Activated CD8-positive, alpha-beta T cell treated with anti-CD3 and anti-CD28 coated beads for 36 hours (primary cell): ENCODE results near the gene ZNF628. TPM values are rescaled to one million over a fixed set of nuclear protein-coding genes. Genes with fewer than 3 reads are reported as not detected.
A peak's percentile ranks its signal among the peaks of the same experiment; 100 is the strongest.

Source experiments
- ATAC-seq: fragments of 200-7000 bp; cut with Tn5 transposase; one replicate; pipeline ENCODE4 v1.10.0; 2021; ENCODE audit warnings: mild to moderate bottlenecking, moderate library complexity
- CTCF ChIA-PET: fragments of 350-600 bp; sonication (Branson Sonifier 250); formaldehyde crosslinking; loops from one replicate; lab custom pipeline; 2021; ENCODE audit warnings: antibody characterized with exemption; lab: Charles Lee
- POLR2A ChIA-PET: fragments of 350-600 bp; sonication (Branson Sonifier 250); formaldehyde crosslinking; loops from one replicate; lab custom pipeline; 2021; ENCODE audit warnings: antibody characterized with exemption; lab: Charles Lee
- DNase-seq: peaks from one replicate; pipeline ENCODE4 v3.0.0-alpha.2; 2020
- H3K27ac Mint-ChIP-seq: one replicate; pipeline ENCODE4 v1.8.0; 2021; ENCODE audit warnings: mild to moderate bottlenecking, mixed read lengths
- H3K27me3 Mint-ChIP-seq: one replicate; pipeline ENCODE4 v1.8.0; 2021; ENCODE audit warnings: mixed read lengths
- H3K36me3 Mint-ChIP-seq: one replicate; pipeline ENCODE4 v1.8.0; 2021; ENCODE audit warnings: low read depth, mixed read lengths
- H3K4me1 Mint-ChIP-seq: one replicate; pipeline ENCODE4 v1.8.0; 2021; ENCODE audit warnings: low read depth, mixed read lengths
- H3K4me3 Mint-ChIP-seq: one replicate; pipeline ENCODE4 v1.8.0; 2021; ENCODE audit warnings: mild to moderate bottlenecking, moderate library complexity, mixed read lengths
- H3K9me3 Mint-ChIP-seq: one replicate; pipeline ENCODE4 v1.8.0; 2021; ENCODE audit warnings: mixed read lengths
- intact Hi-C: fragments of 100-400 bp; cut with micrococcal nuclease; formaldehyde crosslinking; loops from one replicate; pipeline ENCODE4 v1.10.0; 2022
- total RNA-seq, 2 experiments: library from RNA; stranded (reverse); gene quantifications; one replicate each; pipeline ENCODE4 v1.2.3, GENCODE V29; 2021
- TF ChIP-seq, protein P1 (sequence below): fragments of 200-600 bp; IDR thresholded peaks from one replicate; pipeline ENCODE4 v1.8.0; 2022; ENCODE audit warnings: antibody characterized with exemption, mild to moderate bottlenecking

Gene ZNF628
- total RNA-seq, 2 experiments from 2014 or later = 8.4 to 8.6 TPM

DNA sequence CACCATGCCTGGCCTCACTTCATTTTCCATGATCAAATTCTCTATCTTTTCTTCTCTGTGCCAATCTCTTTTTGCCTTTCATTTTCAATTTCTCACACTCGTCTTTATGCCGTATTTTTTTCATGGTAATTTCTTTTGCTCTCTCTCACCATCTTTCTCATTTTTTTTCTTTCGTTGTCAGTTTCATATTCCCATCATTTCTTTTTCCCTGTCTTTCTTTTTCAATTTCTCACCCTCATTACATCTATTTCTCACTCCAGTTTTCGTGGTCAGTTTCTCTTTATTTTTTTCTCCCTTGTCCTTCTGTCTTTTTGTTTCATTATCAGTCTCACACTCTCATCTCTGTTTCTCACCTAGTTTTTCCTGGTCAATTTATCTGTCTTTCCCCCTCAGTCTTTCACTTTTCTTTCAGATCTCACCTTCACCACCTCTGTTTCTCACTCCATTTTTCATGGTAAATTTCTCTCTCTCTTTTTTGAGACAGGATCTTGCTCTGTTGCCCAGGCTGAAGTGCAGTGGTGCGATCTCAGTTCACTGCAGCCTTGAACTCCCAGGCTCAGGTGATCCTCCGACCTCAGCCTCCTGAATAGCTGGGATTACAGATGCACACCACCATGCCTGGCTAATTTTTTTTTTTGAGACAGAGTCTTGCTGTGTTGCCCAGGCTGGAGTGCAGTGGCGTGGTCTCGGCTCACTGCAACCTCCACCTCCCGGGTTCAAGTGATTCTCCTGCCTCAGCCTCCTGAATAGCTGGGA, 26.0 kb downstream of the ZNF628 start:
- intact Hi-C loops = loop anchor here (5.0 kb wide), 1 partner anchor 35 kb away; no protein-coding TSS in a partner anchor
- ChIA-PET CTCF (interaction anchor here (1.1 to 3.1 kb wide), 5 partner anchors 8 to 414 kb away, joined by 3 to 77 read pairs (median 17); no protein-coding TSS in a partner anchor), POLR2A (interaction anchor here (1.2 kb wide), 1 partner anchor 39 kb away, joined by 3 read pairs; no protein-coding TSS in a partner anchor)
- TF ChIP-seq, protein P1, sequence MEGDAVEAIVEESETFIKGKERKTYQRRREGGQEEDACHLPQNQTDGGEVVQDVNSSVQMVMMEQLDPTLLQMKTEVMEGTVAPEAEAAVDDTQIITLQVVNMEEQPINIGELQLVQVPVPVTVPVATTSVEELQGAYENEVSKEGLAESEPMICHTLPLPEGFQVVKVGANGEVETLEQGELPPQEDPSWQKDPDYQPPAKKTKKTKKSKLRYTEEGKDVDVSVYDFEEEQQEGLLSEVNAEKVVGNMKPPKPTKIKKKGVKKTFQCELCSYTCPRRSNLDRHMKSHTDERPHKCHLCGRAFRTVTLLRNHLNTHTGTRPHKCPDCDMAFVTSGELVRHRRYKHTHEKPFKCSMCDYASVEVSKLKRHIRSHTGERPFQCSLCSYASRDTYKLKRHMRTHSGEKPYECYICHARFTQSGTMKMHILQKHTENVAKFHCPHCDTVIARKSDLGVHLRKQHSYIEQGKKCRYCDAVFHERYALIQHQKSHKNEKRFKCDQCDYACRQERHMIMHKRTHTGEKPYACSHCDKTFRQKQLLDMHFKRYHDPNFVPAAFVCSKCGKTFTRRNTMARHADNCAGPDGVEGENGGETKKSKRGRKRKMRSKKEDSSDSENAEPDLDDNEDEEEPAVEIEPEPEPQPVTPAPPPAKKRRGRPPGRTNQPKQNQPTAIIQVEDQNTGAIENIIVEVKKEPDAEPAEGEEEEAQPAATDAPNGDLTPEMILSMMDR = no peak
- peaks cover 23% of the 10 kb centered on the region for H3K4me1 Mint-ChIP-seq
- H3K27ac Mint-ChIP-seq = no peak overlapping the region
- H3K4me3 Mint-ChIP-seq = peak overlapping the region; percentile 2
- no peaks in the 10 kb centered on the region for H3K27me3 Mint-ChIP-seq
- ATAC-seq = no peak
- H3K9me3 Mint-ChIP-seq = peaks cover 3% of the 10 kb centered on the region
- no peak for DNase-seq
- peaks cover 2% of the 10 kb centered on the region for H3K36me3 Mint-ChIP-seq

DNA sequence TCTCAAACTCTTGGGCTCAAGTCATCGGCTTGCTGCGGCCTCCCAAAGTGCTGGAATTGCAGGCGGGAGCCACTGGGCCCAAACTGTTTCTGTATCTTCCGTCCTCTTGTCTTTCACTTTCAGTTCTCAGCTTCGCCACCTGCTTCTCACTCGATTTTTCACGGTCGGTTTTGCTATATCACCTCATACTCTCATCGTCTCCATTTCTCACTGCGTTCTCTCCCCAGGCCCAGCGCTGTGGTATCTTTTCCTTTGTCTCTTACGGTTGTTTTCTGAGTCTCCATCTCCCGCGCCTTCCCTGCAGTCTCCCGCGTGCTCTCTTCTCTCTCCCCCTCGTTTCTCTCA, 26.7 kb downstream of the ZNF628 start:
- peaks cover 23% of the 10 kb centered on the region for H3K4me1 Mint-ChIP-seq
- ChIA-PET POLR2A (interaction anchor here (0.7 to 1.4 kb wide), 3 partner anchors 17 to 134 kb away, joined by 3 to 4 read pairs (median 3); no protein-coding TSS in a partner anchor), CTCF (interaction anchor here (0.7 to 3.1 kb wide), 26 partner anchors 9 to 622 kb away, joined by 3 to 77 read pairs (median 7); partner anchors contain the start of genes C19orf85, FIZ1, ISOC2 and NAT14)
- ATAC-seq (no peak), DNase-seq (no peak)
- H3K27me3 Mint-ChIP-seq = peaks cover 3% of the 10 kb centered on the region
- TF ChIP-seq, protein P1 = no peak
- peaks cover 3% of the 10 kb centered on the region for H3K9me3 Mint-ChIP-seq
- peak overlapping the region; percentile 78 for H3K27ac Mint-ChIP-seq
- H3K36me3 Mint-ChIP-seq = peaks cover 2% of the 10 kb centered on the region
- peak overlapping the region; percentile 70 for H3K4me3 Mint-ChIP-seq
- intact Hi-C loops = loop anchor here (5.0 kb wide), 1 partner anchor 36 kb away; no protein-coding TSS in a partner anchor

DNA sequence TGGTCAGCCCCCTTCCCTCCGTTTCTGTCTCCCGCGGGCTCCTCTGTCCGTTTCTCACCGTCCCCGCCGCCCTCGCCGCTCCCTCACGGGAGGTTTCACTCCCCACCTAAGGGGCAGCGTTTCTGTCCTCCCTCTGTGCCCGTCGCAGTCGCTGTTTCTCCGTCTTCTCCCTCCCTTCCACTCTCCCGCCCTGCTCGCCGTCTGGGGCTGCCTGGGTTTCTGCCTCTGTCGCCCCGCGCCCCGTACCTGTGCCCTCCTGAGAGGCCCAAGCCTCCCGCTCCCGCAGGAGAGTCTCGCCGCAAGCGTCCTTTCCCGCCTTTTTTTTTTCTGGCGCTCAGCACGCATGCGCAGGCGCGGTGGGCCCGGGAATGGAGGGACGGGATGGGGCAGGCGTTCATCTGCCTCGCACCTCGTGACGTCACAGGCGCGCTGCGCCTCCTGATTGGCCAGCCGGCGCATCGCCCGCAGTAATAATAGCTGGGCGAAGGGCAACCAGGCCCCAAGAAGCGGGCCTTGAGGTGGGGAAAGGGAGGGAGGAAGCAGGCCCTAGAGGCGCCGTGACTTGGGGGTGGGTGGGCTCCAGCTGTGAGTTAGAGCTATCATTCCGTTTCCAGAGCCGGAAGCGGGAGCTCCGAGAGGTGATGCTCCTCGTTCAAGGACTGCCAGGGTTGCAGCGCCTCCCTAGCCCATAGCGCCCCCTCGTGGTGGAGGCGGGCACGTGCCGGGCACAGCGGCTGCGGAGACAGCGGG, 27.3 kb downstream of the ZNF628 start:
- POLR2A ChIA-PET = interaction anchor here (0.6 to 1.4 kb wide), 7 partner anchors 16 to 133 kb away, joined by 3 to 4 read pairs (median 3); no protein-coding TSS in a partner anchor
- TF ChIP-seq, protein P1 = peak; percentile 99
- peak; percentile 96 for ATAC-seq
- peak overlapping the region; percentile 78 for H3K27ac Mint-ChIP-seq
- H3K4me3 Mint-ChIP-seq = peak overlapping the region; percentile 70
- peaks cover 2% of the 10 kb centered on the region for H3K36me3 Mint-ChIP-seq
- peak; percentile 92 for DNase-seq
- H3K9me3 Mint-ChIP-seq = peaks cover 3% of the 10 kb centered on the region
- CTCF ChIA-PET = interaction anchor here (0.6 to 3.1 kb wide), 54 partner anchors 9 to 623 kb away, joined by 3 to 77 read pairs (median 5); partner anchors contain the start of genes C19orf85, FIZ1, ISOC2 and NAT14
- H3K27me3 Mint-ChIP-seq = peaks cover 3% of the 10 kb centered on the region
- peaks cover 23% of the 10 kb centered on the region for H3K4me1 Mint-ChIP-seq
- intact Hi-C loops = loop anchor here (5.0 kb wide), 1 partner anchor 36 kb away; no protein-coding TSS in a partner anchor

DNA sequence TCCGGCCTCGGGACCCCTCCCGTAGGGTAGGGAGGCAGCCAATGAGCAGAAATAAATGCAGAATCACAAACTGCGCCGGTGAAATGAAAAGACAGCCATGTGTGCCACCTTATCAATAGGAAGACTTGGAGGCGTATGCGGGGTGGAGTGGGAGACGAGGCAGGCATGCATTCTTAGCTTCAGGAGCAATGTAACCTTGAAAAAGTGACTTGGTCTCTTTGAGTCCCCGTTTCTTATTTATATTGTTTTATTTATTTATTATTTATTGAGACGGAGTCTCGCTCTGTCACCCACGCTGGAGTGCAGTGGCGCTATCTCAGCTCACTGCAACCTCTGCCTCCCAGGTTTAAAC, 27.8 kb downstream of the ZNF628 start:
- peaks cover 5% of the 10 kb centered on the region for H3K27me3 Mint-ChIP-seq
- peak overlapping the region; percentile 70 for H3K4me3 Mint-ChIP-seq
- ChIA-PET POLR2A (interaction anchor here (1.0 to 1.4 kb wide), 5 partner anchors 30 to 132 kb away, joined by 3 to 4 read pairs (median 3); no protein-coding TSS in a partner anchor), CTCF (interaction anchor here (0.7 to 3.1 kb wide), 47 partner anchors 10 to 623 kb away, joined by 3 to 77 read pairs (median 6); partner anchors contain the start of genes C19orf85, FIZ1, ISOC2 and NAT14)
- TF ChIP-seq, protein P1 = no peak
- intact Hi-C loops = loop anchor here (5.0 kb wide), 1 partner anchor 37 kb away; no protein-coding TSS in a partner anchor
- peaks cover 23% of the 10 kb centered on the region for H3K4me1 Mint-ChIP-seq
- ATAC-seq (no peak), DNase-seq (no peak)
- H3K36me3 Mint-ChIP-seq = peaks cover 2% of the 10 kb centered on the region
- H3K9me3 Mint-ChIP-seq = peaks cover 3% of the 10 kb centered on the region
- H3K27ac Mint-ChIP-seq = no peak overlapping the region
